Tibial artery (tissue), 4 donors: ENCODE results near the gene SLFN12L.

ENCODE experiments used
- DNase-seq, 2 donors: peaks; one replicate each; pipeline ENCODE4 v3.0.0-alpha.2; 2019
- H3K27ac ChIP-seq, 2 donors: fragments of 200-600 bp; sonication (generic) in 1 of 2; 1 replicate in 1 of 2; 2 replicates in 1 of 2; pipeline ENCODE4 v1.5.1; 2018 to 2019; ENCODE audit warnings: mild to moderate bottlenecking in 1 of 2
- H3K27me3 ChIP-seq, 2 donors: fragments of 200-600 bp; sonication (generic) in 1 of 2; one replicate each; pipeline versions ENCODE4 v1.5.1 to v1.6.0; 2016 to 2019
- H3K36me3 ChIP-seq, 3 donors: fragments of 200-600 bp; sonication (generic) in 2 of 3; one replicate each; pipeline ENCODE4 v1.5.1; 2016 to 2019; ENCODE audit warnings: mild to moderate bottlenecking in 2 of 3
- H3K4me1 ChIP-seq, 4 donors: fragments of 200-600 bp; sonication (generic) in 2 of 4; 1 replicate in 3 of 4; 2 replicates in 1 of 4; pipeline ENCODE4 v1.5.1; 2016 to 2019
- H3K4me3 ChIP-seq, 2 donors: fragments of 200-600 bp; sonication (generic) in 1 of 2; 1 replicate in 1 of 2; 2 replicates in 1 of 2; pipeline ENCODE4 v1.5.1; 2018 to 2019; ENCODE audit warnings: mild to moderate bottlenecking in 2 of 2
- H3K9me3 ChIP-seq, 3 donors: fragments of 200-600 bp; sonication (generic) in 1 of 3; one replicate each; pipeline ENCODE4 v1.5.1; 2016 to 2019
- intact Hi-C: fragments of 100-400 bp; cut with DNase I; formaldehyde crosslinking; loops from one replicate; pipeline ENCODE4 v1.15.0; 2023; ENCODE audit warnings: low total_unique reads
- TF ChIP-seq, protein P1 (sequence below), 2 experiments: fragments of 200-600 bp in 1 of 2; fragments of 450-650 bp in 1 of 2; IDR thresholded peaks; one replicate each; pipeline ENCODE4 v1.5.1; 2017 to 2019; ENCODE audit warnings: antibody characterized with exemption in 2 of 2, mild to moderate bottlenecking in 1 of 2, moderate library complexity in 1 of 2

SLFN12L gene

DNA sequence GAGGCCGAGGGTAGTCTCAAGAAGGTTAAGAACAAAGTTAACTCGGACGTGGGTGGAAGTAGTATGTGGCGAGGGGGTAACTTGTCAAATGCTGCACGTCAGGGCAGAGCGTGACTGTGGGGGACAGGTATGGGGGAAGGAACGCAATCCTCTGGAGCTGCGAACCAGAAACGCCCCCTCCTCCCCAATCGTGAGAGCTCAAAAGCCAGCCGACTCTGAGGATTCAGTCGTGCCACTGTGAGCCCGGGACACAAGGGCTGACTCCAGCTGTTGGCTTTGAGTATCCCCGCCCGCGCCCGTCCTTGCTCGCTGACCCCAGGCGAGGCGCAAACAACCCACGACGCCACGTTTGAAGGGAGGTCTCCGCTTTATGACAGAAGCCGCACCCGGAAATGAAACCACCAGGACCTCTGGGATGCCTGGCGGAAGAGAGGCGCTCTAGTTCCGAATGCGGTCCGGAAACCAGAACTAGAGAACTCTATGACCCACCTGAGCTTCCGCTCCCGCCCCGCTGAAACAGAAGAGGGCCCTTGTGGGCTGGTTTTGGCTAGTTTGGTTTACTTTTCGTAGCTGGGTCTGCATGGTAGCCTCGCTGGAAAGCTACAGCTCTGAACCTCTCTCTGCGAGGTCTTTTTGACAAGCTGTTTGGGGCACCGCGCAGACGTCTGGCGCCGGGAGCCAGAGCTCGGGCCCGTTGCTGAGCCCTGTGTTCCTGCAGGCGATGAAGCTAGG, 40.9 kb upstream of the SLFN12L start, which contains the start of gene PEX12:
PEX12 (minus strand) TSS at position 375 of the 732 bp plus-strand sequence. CDS start 550 bp downstream, outside the sequence.
- no peaks in the 10 kb centered on the region for H3K9me3 ChIP-seq
- peaks cover 0 to 19% (median 8%) of the 10 kb centered on the region in 3 donors for H3K36me3 ChIP-seq
- TF ChIP-seq, protein P1, sequence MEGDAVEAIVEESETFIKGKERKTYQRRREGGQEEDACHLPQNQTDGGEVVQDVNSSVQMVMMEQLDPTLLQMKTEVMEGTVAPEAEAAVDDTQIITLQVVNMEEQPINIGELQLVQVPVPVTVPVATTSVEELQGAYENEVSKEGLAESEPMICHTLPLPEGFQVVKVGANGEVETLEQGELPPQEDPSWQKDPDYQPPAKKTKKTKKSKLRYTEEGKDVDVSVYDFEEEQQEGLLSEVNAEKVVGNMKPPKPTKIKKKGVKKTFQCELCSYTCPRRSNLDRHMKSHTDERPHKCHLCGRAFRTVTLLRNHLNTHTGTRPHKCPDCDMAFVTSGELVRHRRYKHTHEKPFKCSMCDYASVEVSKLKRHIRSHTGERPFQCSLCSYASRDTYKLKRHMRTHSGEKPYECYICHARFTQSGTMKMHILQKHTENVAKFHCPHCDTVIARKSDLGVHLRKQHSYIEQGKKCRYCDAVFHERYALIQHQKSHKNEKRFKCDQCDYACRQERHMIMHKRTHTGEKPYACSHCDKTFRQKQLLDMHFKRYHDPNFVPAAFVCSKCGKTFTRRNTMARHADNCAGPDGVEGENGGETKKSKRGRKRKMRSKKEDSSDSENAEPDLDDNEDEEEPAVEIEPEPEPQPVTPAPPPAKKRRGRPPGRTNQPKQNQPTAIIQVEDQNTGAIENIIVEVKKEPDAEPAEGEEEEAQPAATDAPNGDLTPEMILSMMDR (IDR thresholded peaks at IDR 0.05) = no peak
- peak; percentile 93 to 94 for DNase-seq
- H3K4me1 ChIP-seq = peaks cover 0 to 19% (median 12%) of the 10 kb centered on the region in 4 donors
- peak within 1 kb of the TSS; percentile 89 for H3K27ac ChIP-seq
- no peaks in the 10 kb centered on the region for H3K27me3 ChIP-seq
- intact Hi-C loops = no loop called here
- H3K4me3 ChIP-seq = peak within 1 kb of the TSS; percentile 71 to 78

DNA sequence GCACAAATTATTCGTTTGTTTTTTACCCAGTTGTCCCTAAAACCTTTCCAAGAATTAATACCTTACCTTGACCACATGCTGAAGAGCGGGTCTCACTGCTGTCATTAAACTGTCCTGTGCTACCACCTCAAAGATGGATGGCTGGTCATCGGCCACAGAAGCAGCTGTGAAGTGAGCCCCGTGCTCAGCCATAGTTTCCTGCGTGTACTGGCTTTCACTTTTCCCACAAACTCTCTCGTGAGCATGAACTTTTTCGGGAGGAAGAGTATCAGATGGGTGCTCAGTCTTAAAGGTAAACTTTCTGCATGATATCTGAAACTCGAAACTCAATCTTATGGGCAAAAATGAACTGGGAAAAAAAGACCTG, 40.3 kb upstream of the SLFN12L start:
- DNase-seq = no peak
- intact Hi-C loops = no loop called here

DNA sequence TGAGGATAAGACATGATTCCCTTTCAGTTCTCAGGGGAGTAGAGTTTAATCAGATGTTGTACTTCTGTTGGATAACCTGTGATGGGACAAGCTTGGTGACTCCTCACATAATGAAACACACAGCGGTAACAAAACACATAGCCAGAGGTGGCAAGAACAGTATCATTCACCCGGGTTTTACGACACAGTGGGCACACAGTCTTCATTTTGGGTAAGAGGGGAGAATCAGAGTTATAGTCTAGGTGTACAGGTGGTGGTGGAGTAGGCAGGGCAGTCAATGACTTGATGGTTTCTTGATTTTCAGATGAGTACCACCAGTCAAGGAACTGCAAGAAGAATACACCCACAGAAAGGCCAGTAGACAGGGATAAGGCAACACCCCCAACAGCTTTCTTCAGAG, 38.3 kb upstream of the SLFN12L start:
- TF ChIP-seq, protein P1 (IDR thresholded peaks at IDR 0.05) = no peak
- intact Hi-C loops = no loop called here

More for the DNA sequence above, 40.3 kb upstream of the SLFN12L start:
- Histone ChIP-seq H3K27ac (peak overlapping the region; percentile 89), H3K36me3 (peaks cover 0 to 19% (median 8%) of the 10 kb centered on the region in 3 donors), H3K4me3 (peak overlapping the region; percentile 71 to 78), H3K9me3 (no peaks in the 10 kb centered on the region), H3K27me3 (no peaks in the 10 kb centered on the region), H3K4me1 (peaks cover 0 to 19% (median 12%) of the 10 kb centered on the region in 4 donors)
- TF ChIP-seq, protein P1 (IDR thresholded peaks at IDR 0.05) = no peak

DNA sequence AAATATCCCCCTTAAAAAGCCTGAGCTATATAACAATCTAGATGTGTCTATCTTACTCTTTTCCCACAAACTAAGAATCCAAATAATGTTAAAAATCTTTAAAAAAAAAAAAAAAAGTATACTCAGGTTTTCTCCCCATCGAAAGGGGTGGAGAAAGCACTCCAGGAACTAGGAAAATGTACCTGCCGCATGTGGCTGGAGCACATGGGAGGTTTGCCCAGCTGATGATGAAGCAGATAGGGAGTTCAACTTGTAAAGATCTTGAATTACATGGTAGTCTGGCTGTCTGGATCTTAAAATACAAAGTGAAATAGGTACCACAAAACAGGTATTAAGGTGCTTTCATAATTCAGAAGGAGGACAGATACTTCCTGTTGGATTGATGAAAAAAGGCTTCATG, 31.9 kb upstream of the SLFN12L start:
- Histone ChIP-seq H3K27me3 (no peaks in the 10 kb centered on the region), H3K9me3 (no peaks in the 10 kb centered on the region), H3K4me3 (peak overlapping the region in 1 of 2 donors; percentile 62), H3K4me1 (peaks cover 0 to 26% (median 16%) of the 10 kb centered on the region in 4 donors), H3K36me3 (peaks cover 0 to 4% (median 2%) of the 10 kb centered on the region in 3 donors), H3K27ac (no peak overlapping the region)
- intact Hi-C loops = loop anchor here (10.0 kb wide), 1 partner anchor 325 kb away; the partner anchor contains the start of gene SLFN5
- DNase-seq = no peak
- TF ChIP-seq, protein P1 (IDR thresholded peaks at IDR 0.05) = no peak

More for the DNA sequence above, 38.3 kb upstream of the SLFN12L start:
- H3K36me3 ChIP-seq = peaks cover 0 to 19% (median 8%) of the 10 kb centered on the region in 3 donors
- H3K9me3 ChIP-seq = no peaks in the 10 kb centered on the region
- DNase-seq = no peak
- H3K27ac ChIP-seq = no peak overlapping the region
- H3K4me3 ChIP-seq = no peak overlapping the region
- H3K4me1 ChIP-seq = peaks cover 0 to 23% (median 14%) of the 10 kb centered on the region in 4 donors
- H3K27me3 ChIP-seq = no peaks in the 10 kb centered on the region

DNA sequence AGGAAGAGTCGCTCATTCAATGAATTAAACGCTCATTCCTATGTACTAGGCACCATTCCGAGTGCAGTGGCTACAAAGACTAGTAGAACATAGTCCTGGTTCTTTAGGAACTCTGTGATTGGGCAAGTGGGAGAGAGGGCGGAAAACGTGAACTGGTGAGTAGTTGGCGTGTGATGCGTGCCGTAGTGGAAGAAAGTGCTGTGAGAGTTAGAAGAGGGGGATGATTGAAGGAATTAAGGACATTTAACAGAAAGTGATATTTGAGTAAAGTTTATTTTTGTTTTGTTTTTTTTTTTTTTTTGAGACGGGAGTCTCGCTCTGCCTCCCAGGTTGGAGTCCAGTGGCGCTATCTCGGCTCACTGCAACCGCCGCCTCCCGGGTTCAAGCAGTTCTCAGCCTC, 31.1 kb upstream of the SLFN12L start:
- peak overlapping the region; percentile 62 for H3K4me3 ChIP-seq
- no peaks in the 10 kb centered on the region for H3K36me3 ChIP-seq
- peak overlapping the region; percentile 80 to 89 for H3K27ac ChIP-seq
- peaks cover 0 to 26% (median 16%) of the 10 kb centered on the region in 4 donors for H3K4me1 ChIP-seq
- H3K27me3 ChIP-seq = no peaks in the 10 kb centered on the region
- DNase-seq = no peak
- TF ChIP-seq, protein P1 (IDR thresholded peaks at IDR 0.05) = no peak
- intact Hi-C loops = loop anchor here (10.0 kb wide), 1 partner anchor 324 kb away; the partner anchor contains the start of gene SLFN5
- no peaks in the 10 kb centered on the region for H3K9me3 ChIP-seq
